ENCODE results near the gene NDFIP1. TPM values are rescaled to one million over a fixed set of nuclear protein-coding genes. Genes with fewer than 3 reads are reported as not detected.

Gene NDFIP1
- total RNA-seq, 2 experiments from 2014 or later, result 185 to 192 TPM

DNA sequence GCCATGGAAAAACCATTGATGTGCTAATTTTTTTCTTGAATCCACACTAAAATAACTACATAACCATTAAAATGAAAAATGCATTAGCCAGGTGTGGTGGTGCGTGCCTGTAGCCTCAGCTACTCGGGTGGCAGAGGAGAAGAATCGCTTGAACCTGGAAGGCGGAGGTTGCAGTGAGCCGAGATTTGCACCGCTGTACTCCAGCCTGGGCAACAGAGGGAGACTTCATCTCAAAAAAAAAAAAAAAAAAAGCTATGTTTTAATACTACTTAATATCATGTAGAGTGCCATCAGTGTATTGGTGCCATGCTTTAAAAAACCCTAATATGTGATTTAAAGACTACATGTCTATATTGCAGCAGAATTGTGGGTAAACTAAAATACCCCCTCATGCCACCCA lies 58.9 kb downstream of the NDFIP1 start:
- H3K27me3 Mint-ChIP-seq, result no peaks in the 10 kb centered on the region
- intact Hi-C loops (cut with DNase I, micrococcal nuclease), result loop anchor here in 1 of 2 experiments (10.0 kb wide), 1 partner anchor 697 kb away; no protein-coding TSS in a partner anchor
- H3K4me3 ChIP-seq (ENCODE audit: low read length), result no peak overlapping the region
- no peak overlapping the region for H3K4me3 Mint-ChIP-seq
- H3K4me1 Mint-ChIP-seq (ENCODE audit: low read depth), result no peaks in the 10 kb centered on the region
- H3K27me3 ChIP-seq (ENCODE audit: control insufficient read depth in 1 of 2, insufficient read depth in 2 of 2, low read length in 2 of 2), result no peaks in the 10 kb centered on the region
- H3K36me3 Mint-ChIP-seq (ENCODE audit: low read depth), result no peaks in the 10 kb centered on the region
- H3K36me3 ChIP-seq (ENCODE audit: insufficient read depth, low read length), result no peaks in the 10 kb centered on the region
- H3K9me3 Mint-ChIP-seq, result no peaks in the 10 kb centered on the region
- no peaks in the 10 kb centered on the region for H3K4me1 ChIP-seq (ENCODE audit: insufficient read depth, low read length)
- POLR2A ChIA-PET, result no interaction called here
- H3K27ac Mint-ChIP-seq, result no peak overlapping the region
- CTCF ChIA-PET, result interaction anchor here (0.8 kb wide), 1 partner anchor 107 kb away, joined by 3 read pairs; no protein-coding TSS in a partner anchor
- ATAC-seq (ENCODE audit: poor library complexity), result no peak
- no peak for DNase-seq
- TF ChIP-seq, protein P1, sequence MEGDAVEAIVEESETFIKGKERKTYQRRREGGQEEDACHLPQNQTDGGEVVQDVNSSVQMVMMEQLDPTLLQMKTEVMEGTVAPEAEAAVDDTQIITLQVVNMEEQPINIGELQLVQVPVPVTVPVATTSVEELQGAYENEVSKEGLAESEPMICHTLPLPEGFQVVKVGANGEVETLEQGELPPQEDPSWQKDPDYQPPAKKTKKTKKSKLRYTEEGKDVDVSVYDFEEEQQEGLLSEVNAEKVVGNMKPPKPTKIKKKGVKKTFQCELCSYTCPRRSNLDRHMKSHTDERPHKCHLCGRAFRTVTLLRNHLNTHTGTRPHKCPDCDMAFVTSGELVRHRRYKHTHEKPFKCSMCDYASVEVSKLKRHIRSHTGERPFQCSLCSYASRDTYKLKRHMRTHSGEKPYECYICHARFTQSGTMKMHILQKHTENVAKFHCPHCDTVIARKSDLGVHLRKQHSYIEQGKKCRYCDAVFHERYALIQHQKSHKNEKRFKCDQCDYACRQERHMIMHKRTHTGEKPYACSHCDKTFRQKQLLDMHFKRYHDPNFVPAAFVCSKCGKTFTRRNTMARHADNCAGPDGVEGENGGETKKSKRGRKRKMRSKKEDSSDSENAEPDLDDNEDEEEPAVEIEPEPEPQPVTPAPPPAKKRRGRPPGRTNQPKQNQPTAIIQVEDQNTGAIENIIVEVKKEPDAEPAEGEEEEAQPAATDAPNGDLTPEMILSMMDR (IDR thresholded peaks at IDR 0.05), result no peak
- H3K27ac ChIP-seq (ENCODE audit: low read depth in 1 of 2, low read length in 2 of 2), result no peak overlapping the region
- no peaks in the 10 kb centered on the region for H3K9me3 ChIP-seq (ENCODE audit: control insufficient read depth in 1 of 2, insufficient read depth in 1 of 2, low read length in 2 of 2)

DNA sequence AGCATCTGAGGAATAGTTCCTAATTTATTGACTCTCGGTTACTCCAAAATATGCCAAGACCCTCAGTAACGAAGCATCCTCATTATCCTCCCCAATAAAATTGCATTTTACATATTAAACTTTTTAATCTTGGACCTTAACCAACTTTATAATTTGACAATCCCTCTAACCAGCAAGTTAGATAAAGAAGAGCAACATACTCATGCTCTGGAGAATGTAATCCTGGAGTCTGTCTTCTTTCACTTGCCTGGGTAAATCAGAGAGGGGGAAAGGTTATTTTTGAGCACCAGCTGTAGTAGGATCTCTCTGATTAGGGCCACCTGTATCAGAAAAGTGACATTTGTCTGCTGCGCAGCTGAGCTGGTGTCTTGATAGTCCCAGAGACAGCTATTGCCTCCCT lies 59.8 kb downstream of the NDFIP1 start:
- H3K27ac ChIP-seq (ENCODE audit: low read depth in 1 of 2, low read length in 2 of 2), result no peak overlapping the region
- CTCF ChIA-PET, result interaction anchor here (0.8 kb wide), 1 partner anchor 106 kb away, joined by 3 read pairs; no protein-coding TSS in a partner anchor
- Mint-ChIP-seq H3K27me3 (no peaks in the 10 kb centered on the region), H3K4me1 (ENCODE audit: low read depth) (no peaks in the 10 kb centered on the region), H3K27ac (no peak overlapping the region), H3K4me3 (no peak overlapping the region), H3K36me3 (ENCODE audit: low read depth) (no peaks in the 10 kb centered on the region), H3K9me3 (no peaks in the 10 kb centered on the region)
- no peaks in the 10 kb centered on the region for H3K4me1 ChIP-seq (ENCODE audit: insufficient read depth, low read length)
- no peaks in the 10 kb centered on the region for H3K9me3 ChIP-seq (ENCODE audit: control insufficient read depth in 1 of 2, insufficient read depth in 1 of 2, low read length in 2 of 2)
- DNase-seq (no peak), ATAC-seq (ENCODE audit: poor library complexity) (no peak)
- POLR2A ChIA-PET, result no interaction called here
- TF ChIP-seq, protein P1 (IDR thresholded peaks at IDR 0.05), result no peak
- H3K27me3 ChIP-seq (ENCODE audit: control insufficient read depth in 1 of 2, insufficient read depth in 2 of 2, low read length in 2 of 2), result no peaks in the 10 kb centered on the region
- no peak overlapping the region for H3K4me3 ChIP-seq (ENCODE audit: low read length)
- H3K36me3 ChIP-seq (ENCODE audit: insufficient read depth, low read length), result no peaks in the 10 kb centered on the region
- intact Hi-C loops (cut with DNase I, micrococcal nuclease), result loop anchor here in 1 of 2 experiments (10.0 kb wide), 1 partner anchor 696 kb away; no protein-coding TSS in a partner anchor

DNA sequence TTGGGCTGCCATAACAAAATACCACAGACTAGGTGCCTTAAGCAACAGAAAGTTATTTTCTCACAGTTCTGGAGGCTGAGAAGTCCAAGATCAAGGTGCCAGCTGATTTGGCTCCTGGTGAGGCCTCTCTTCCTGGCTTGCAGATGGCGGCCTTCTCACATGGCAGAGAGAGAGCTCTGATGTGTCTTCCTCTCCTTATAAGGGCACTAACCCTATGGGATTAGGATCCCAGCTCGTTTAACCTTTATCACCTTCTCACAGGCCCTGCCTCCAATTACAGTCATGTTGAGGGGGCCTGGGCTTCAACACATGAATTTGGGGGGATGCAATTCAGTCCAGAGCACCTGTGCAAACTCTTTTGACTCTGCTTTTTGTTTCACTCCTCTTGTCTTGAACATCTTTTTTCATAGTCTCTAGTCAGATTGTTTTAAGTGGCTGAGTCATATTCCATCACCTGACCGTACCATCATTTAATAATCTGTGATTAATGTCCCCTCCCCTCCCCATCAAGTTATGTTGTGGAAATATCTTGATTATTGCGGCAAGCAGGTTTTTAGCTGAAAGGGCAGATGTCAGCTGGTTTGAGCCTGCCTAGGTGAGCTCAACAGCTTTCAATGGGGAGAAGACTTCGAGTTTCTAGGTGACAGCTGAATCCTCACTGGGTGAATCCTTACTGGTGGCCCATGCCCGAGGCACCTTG lies 61.8 kb downstream of the NDFIP1 start:
- Mint-ChIP-seq H3K27me3 (no peaks in the 10 kb centered on the region), H3K4me3 (no peak overlapping the region), H3K27ac (no peak overlapping the region), H3K9me3 (no peaks in the 10 kb centered on the region), H3K4me1 (ENCODE audit: low read depth) (no peaks in the 10 kb centered on the region), H3K36me3 (ENCODE audit: low read depth) (no peaks in the 10 kb centered on the region)
- intact Hi-C loops (cut with DNase I, micrococcal nuclease), result no loop called here
- H3K27ac ChIP-seq (ENCODE audit: low read depth in 1 of 2, low read length in 2 of 2), result no peak overlapping the region
- no peaks in the 10 kb centered on the region for H3K27me3 ChIP-seq (ENCODE audit: control insufficient read depth in 1 of 2, insufficient read depth in 2 of 2, low read length in 2 of 2)
- no peaks in the 10 kb centered on the region for H3K4me1 ChIP-seq (ENCODE audit: insufficient read depth, low read length)
- ChIA-PET CTCF (no interaction called here), POLR2A (no interaction called here)
- no peak overlapping the region for H3K4me3 ChIP-seq (ENCODE audit: low read length)
- no peak for DNase-seq
- TF ChIP-seq, protein P1 (IDR thresholded peaks at IDR 0.05), result no peak
- no peaks in the 10 kb centered on the region for H3K9me3 ChIP-seq (ENCODE audit: control insufficient read depth in 1 of 2, insufficient read depth in 1 of 2, low read length in 2 of 2)
- H3K36me3 ChIP-seq (ENCODE audit: insufficient read depth, low read length), result no peaks in the 10 kb centered on the region
- no peak for ATAC-seq (ENCODE audit: poor library complexity)
